AG04450 (cell line): ENCODE measurements around the gene AKAIN1. TPM values are rescaled to one million over a fixed set of nuclear protein-coding genes. Genes with fewer than 3 reads are reported as not detected.

Experiments
- CTCF ChIA-PET: fragments of 300-600, 350-600 bp; formaldehyde crosslinking; extraction: SDS; loops from one replicate; lab custom pipeline; 2022; ENCODE audit warnings: antibody characterized with exemption, inconsistent platforms; lab: Charles Lee
- POLR2A ChIA-PET: fragments of 350-600 bp; formaldehyde crosslinking; extraction: SDS; loops from one replicate; lab custom pipeline; 2021; ENCODE audit warnings: antibody characterized with exemption, inconsistent platforms; lab: Yijun Ruan, JAX
- DNase-seq: peaks from one replicate; pipeline ENCODE4 v3.0.0-alpha.2; 2011; ENCODE audit warnings: low read depth, low spot score
- H3K27ac ChIP-seq: one replicate; pipeline ENCODE4 v1.5.1; 2012; ENCODE audit warnings: low read depth, low read length, control low read depth
- H3K27me3 ChIP-seq: one replicate; pipeline ENCODE4 v1.6.0; 2012; ENCODE audit warnings: low read length; ENCODE audit not compliant: control insufficient read depth, insufficient read depth
- H3K4me3 ChIP-seq: 2 replicates; pipeline ENCODE4 v1.5.1; 2011; ENCODE audit warnings: mild to moderate bottlenecking, low read depth, low read length, control low read depth
- H3K9me3 ChIP-seq: 2 replicates; pipeline ENCODE4 v1.5.1; 2012; ENCODE audit warnings: low read length; ENCODE audit not compliant: control insufficient read depth, insufficient read depth
- CTCF ChIP-seq: IDR thresholded peaks from 2 replicates; pipeline ENCODE4 v1.5.1; 2011; ENCODE audit warnings: low read depth, low read length, control low read depth, inconsistent platforms
- polyA plus RNA-seq: library from polyadenylated mRNA; depleted of rRNA; stranded (reverse); fragments of >200 nt; gene quantifications from 2 replicates; pipeline ENCODE4 v1.2.3, GENCODE V29; 2011; rRNA removed

Gene AKAIN1
- polyA plus RNA-seq, 1 experiment = not detected

GRCh38 chr18:5093902-5094301, 103.2 kb downstream of the AKAIN1 start:
- DNase-seq = no peak
- no peaks in the 10 kb centered on the region for H3K27me3 ChIP-seq
- CTCF ChIA-PET = no interaction called here
- no peaks in the 10 kb centered on the region; the same call in 1 of the 2 replicates for H3K9me3 ChIP-seq
- POLR2A ChIA-PET = no interaction called here
- no peak overlapping the region for H3K4me3 ChIP-seq
- TF ChIP-seq CTCF = no peak
- no peak overlapping the region for H3K27ac ChIP-seq

Other genes starting within 250 kb of the AKAIN1 start
- gene ZBTB14, start 98.5 kb upstream of the AKAIN1 start, polyA plus RNA-seq = 11.7 and 17.7 TPM in 2 replicates